GM12865 (cell line): ENCODE results near the gene PDE3A.

Source experiments
- DNase-seq: peaks from one replicate; pipeline ENCODE4 v3.0.0; 2010; ENCODE audit warnings: low read depth
- H3K4me3 ChIP-seq: 2 replicates; pipeline ENCODE4 v1.5.1; 2011; ENCODE audit warnings: mild to moderate bottlenecking, low read depth, low read length, control low read depth
- CTCF ChIP-seq: IDR thresholded peaks from 2 replicates; pipeline ENCODE4 v1.5.1; 2011; ENCODE audit warnings: low read length, control low read depth, low read depth, inconsistent platforms; ENCODE audit not compliant: insufficient read depth; ENCODE audit errors: missing control alignments

The PDE3A gene

GRCh38 chr12:20483776-20484175, 115.4 kb downstream of the PDE3A start:
- H3K4me3 ChIP-seq, result no peak overlapping the region
- no peak for TF ChIP-seq CTCF
- no peak for DNase-seq

GRCh38 chr12:20486233-20486632, 117.9 kb downstream of the PDE3A start:
- no peak for TF ChIP-seq CTCF
- no peak overlapping the region for H3K4me3 ChIP-seq
- no peak for DNase-seq

DNA sequence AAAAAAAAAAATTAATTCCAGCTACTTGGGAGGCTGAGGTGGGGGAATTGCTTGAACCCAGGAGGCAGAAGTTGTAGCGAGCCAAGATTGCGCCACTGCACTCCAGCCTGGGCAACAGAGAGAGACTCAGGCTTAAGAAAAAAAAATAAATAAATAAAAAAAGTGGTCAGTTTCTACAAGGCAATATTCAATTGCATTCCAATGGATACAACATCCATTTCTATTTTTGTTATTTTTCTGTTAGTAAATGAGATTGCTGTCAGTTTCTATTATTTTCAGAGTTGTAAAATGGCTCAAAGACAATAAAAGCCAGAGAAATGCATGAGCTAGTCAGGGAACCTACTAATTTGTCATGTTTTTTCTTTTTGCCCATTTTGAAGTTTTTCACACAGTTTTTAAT, 119.2 kb downstream of the PDE3A start:
- no peak overlapping the region for H3K4me3 ChIP-seq
- no peak for DNase-seq
- no peak for TF ChIP-seq CTCF

DNA sequence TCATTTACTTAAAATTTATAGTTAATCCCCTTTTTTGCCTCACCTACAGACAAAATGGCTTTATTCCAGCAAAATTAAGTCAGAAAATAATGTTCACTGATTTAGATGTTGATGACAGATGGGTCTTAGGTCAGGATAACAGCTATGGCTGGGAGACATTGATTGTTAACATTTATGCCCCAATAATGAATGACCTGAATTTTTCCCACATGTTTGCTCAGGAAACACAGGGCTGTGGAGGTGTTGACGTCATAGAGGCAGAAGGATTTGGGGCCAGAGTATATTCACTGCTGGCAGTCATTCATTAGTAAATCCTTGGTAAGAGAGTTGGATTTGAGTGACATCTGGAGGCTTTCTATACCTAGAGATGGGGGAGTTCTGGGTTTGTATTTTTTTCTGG, 121.3 kb downstream of the PDE3A start:
- DNase-seq, result no peak
- H3K4me3 ChIP-seq, result no peak overlapping the region
- TF ChIP-seq CTCF, result no peak

- no peak for DNase-seq
- no peak for TF ChIP-seq CTCF
- no peak overlapping the region for H3K4me3 ChIP-seq
Observed at GRCh38 chr12:20490213-20490612, 121.9 kb downstream of the PDE3A start.

DNA sequence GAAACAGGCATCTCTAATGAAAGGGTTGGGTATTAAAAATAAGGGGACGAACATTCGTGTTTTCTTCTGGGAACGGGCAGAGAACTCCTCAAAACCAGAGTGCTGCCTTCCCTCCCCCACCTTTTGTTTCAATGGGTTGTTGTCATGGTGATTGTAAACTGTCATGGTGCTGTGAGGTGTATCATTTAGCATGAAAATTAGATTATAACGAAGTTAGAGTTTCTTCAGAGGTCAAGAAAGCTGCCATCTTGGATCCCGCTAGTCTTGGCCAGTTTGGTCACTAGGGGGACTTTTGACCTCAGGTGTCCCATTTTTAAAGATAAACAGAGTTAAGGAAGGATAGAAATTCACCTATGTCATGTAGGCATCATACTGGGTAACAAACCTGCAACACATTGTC, 123.0 kb downstream of the PDE3A start:
- H3K4me3 ChIP-seq, result no peak overlapping the region
- TF ChIP-seq CTCF, result no peak
- no peak for DNase-seq

DNA sequence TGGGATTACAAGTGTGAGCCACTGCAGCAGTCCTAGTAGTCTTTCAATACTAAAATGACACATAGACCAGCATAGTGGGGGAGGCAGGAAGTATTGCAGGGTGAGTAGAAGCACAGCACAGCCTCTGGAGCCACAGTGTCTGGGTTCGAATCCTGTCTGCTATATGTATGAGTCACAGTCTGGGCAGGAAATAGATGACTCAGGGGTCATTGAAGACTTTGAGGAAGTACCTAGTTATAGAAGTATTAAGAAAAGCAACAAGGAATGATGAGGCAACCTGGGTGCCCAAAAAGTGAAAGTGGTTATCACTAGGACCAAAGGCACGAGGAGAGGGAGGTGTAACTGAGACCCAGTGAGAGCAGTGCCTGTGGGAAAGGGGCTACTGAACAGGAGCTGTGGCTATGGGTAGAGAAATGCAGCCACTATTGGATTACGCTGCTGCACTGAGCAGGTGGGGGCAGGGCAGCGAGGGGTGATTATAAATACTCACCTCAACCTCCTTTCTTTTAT, 124.0 kb downstream of the PDE3A start:
- H3K4me3 ChIP-seq, result no peak overlapping the region
- no peak for TF ChIP-seq CTCF
- DNase-seq, result peak; percentile 56
